C4-2B (cell line): Measurements from ENCODE around the gene THOP1.

Experiments used
- ZFX ChIP-seq: fragments of 450-650 bp; IDR thresholded peaks from 2 replicates; pipeline ENCODE4 v1.6.1; 2017
- TF ChIP-seq, protein P1 (sequence below): fragments of 450-650 bp; conservative IDR thresholded peaks from 2 replicates; pipeline ENCODE4 v1.5.1; 2017; ENCODE audit warnings: mild to moderate bottlenecking

DNA sequence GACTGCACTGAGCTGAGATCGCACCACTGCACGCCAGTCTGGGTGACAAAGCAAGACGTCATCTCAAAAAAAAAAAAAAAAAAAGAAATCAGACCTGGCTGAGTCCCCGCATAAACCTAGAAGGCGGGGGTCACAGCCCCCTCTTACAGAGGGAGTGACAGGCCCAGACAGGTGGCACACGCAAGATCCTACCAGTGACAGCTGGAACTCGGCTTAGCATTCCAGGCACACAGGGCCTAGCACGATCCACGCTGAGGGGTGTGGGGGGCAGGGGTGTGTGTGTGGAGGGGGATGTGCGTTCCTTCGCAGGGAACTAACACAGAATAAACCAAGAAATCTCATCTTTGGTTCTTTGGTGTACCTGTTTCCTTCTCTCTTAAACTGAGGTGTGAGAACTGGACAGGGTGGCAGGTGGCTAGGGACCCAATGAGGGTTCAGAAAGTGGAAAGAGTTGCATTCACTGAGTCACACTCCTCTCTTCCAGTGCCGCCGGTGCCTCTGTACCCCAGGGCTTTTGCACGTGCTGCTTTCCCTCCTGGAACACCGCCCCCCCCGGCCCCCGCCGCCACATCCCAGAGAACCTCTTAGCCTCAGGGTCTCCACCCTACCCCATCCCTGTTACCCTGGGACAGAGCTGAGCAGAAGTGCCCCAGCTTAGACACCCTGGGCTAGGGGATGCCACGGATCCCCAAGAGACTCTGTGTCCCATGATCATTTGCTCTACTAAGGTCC is 7.2 kb upstream of the THOP1 start:
- TF ChIP-seq ZFX: no peak
- TF ChIP-seq, protein P1, sequence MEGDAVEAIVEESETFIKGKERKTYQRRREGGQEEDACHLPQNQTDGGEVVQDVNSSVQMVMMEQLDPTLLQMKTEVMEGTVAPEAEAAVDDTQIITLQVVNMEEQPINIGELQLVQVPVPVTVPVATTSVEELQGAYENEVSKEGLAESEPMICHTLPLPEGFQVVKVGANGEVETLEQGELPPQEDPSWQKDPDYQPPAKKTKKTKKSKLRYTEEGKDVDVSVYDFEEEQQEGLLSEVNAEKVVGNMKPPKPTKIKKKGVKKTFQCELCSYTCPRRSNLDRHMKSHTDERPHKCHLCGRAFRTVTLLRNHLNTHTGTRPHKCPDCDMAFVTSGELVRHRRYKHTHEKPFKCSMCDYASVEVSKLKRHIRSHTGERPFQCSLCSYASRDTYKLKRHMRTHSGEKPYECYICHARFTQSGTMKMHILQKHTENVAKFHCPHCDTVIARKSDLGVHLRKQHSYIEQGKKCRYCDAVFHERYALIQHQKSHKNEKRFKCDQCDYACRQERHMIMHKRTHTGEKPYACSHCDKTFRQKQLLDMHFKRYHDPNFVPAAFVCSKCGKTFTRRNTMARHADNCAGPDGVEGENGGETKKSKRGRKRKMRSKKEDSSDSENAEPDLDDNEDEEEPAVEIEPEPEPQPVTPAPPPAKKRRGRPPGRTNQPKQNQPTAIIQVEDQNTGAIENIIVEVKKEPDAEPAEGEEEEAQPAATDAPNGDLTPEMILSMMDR: no peak
